ENCODE data around the gene PPP2R2B. TPM values are rescaled to one million over a fixed set of nuclear protein-coding genes. Genes with fewer than 3 reads are reported as not detected.

The PPP2R2B gene
- total and polyA plus RNA-seq, 2 donors (not counting 3 experiments of a cell fraction or from before 2014, with no cell fraction given): not detected

- Histone ChIP-seq H3K79me2 (ENCODE audit: control insufficient read depth, insufficient read depth, low read length) (no peaks in the 10 kb centered on the region), H3K36me3 (ENCODE audit: control insufficient read depth in 2 of 2, extremely low read depth in 1 of 2, insufficient read depth in 2 of 2, low read length in 2 of 2) (no peaks in the 10 kb centered on the region), H3K4me1 (ENCODE audit: control insufficient read depth, extremely low read depth, insufficient read depth, low read length) (no peaks in the 10 kb centered on the region), H4K20me1 (replicated peaks; ENCODE audit: control insufficient read depth, extremely low read depth, insufficient read depth, low read length) (no peaks in the 10 kb centered on the region), H2AFZ (ENCODE audit: low read depth, low read length) (no peak overlapping the region), H3K4me3 (replicated peaks in 1 of 3; ENCODE audit: insufficient read depth in 1 of 3, low read depth in 1 of 3, low read length in 3 of 3) (no peak overlapping the region), H3K27ac (ENCODE audit: insufficient read depth, low read depth, low read length) (no peak overlapping the region), H3K27me3 (ENCODE audit: control insufficient read depth in 2 of 2, insufficient read depth in 2 of 2, low read length in 2 of 2) (no peaks in the 10 kb centered on the region), H3K9me3 (replicated peaks; ENCODE audit: control insufficient read depth, insufficient read depth, low read length) (no peaks in the 10 kb centered on the region), H3K9ac (replicated peaks; ENCODE audit: extremely low read depth, insufficient read depth, low read length) (no peak overlapping the region), H3K9me1 (replicated peaks; ENCODE audit: control insufficient read depth, extremely low read depth, insufficient read depth, low read length) (no peaks in the 10 kb centered on the region), H3K4me2 (ENCODE audit: insufficient read depth, low read length) (no peak overlapping the region)
- FAIRE-seq (no peak), DNase-seq (ENCODE audit: low read depth, low spot score) (no peak)
- ChIA-PET POLR2A (no interaction called here), CTCF (interaction anchor here (0.9 kb wide), 1 partner anchor 15 kb away, joined by 3 read pairs; no protein-coding TSS in a partner anchor)
- dilution Hi-C loops (cut with MboI; ENCODE audit: extremely low pct_ligation_motif_present, low sequenced_read_pairs): no loop called here
- intact Hi-C loops (cut with micrococcal nuclease): no loop called here
- BruUV-seq (replicated peaks): no TSS peak
- TF ChIP-seq MYC (IDR thresholded peaks at IDR 0.05; ENCODE audit: low read depth, low read length) (no peak), MAX (IDR thresholded peaks at IDR 0.05; ENCODE audit: insufficient read depth, insufficient read length) (no peak), CTCF (IDR thresholded peaks at IDR 0.05; ENCODE audit: extremely low read depth in 1 of 2, insufficient read depth in 1 of 2, low read depth in 1 of 2, low read length in 2 of 2) (no peak), POLR2AphosphoS5 (IDR thresholded peaks at IDR 0.05; ENCODE audit: insufficient read depth, low read depth, low read length) (no peak), FOS (IDR thresholded peaks at IDR 0.05; ENCODE audit: borderline replicate concordance, insufficient read depth, low read length) (no peak), GATA2 (IDR thresholded peaks at IDR 0.05; ENCODE audit: insufficient read depth, insufficient read length, low read depth, low read length) (no peak), JUN (IDR thresholded peaks at IDR 0.05; ENCODE audit: borderline replicate concordance, insufficient read depth, insufficient read length, low read depth) (no peak), EZH2 (IDR thresholded peaks at IDR 0.05; ENCODE audit: borderline replicate concordance, low read depth, low read length, severe bottlenecking) (no peak), POLR2A (IDR thresholded peaks at IDR 0.05; ENCODE audit: low read depth, low read length) (no peak)
These were observed 298.3 kb downstream of the PPP2R2B start for GRCh38 chr5:146580237-146580636.
